ENCODE measurements around the gene ZNF556.
"Not testable (repeated sequence)": the region's sequence is repeated elsewhere in the genome, so short reads cannot be mapped to it uniquely, and the experiment has no call there.

ZNF556 gene

GRCh38 chr19:2852598-2852997, 14.5 kb upstream of the ZNF556 start:
- DNase-seq (ENCODE audit: extremely low spot score, insufficient read length, low read depth): no peak
- FAIRE-seq: no peak

- FAIRE-seq: no peak
- DNase-seq (ENCODE audit: extremely low spot score, insufficient read length, low read depth): no peak
These were observed 14.0 kb upstream of the ZNF556 start for GRCh38 chr19:2853015-2853606.

GRCh38 chr19:2854849-2855248, 12.3 kb upstream of the ZNF556 start:
- FAIRE-seq: no peak
- DNase-seq (ENCODE audit: extremely low spot score, insufficient read length, low read depth): no peak

- FAIRE-seq (peak; percentile 49), DNase-seq (ENCODE audit: extremely low spot score, insufficient read length, low read depth) (no peak)
These were observed 10.6 kb upstream of the ZNF556 start for GRCh38 chr19:2856457-2857050.

GRCh38 chr19:2858864-2859263, 8.3 kb upstream of the ZNF556 start:
- FAIRE-seq (no peak), DNase-seq (ENCODE audit: extremely low spot score, insufficient read length, low read depth) (no peak)

GRCh38 chr19:2863816-2864215, 3.3 kb upstream of the ZNF556 start:
- DNase-seq (ENCODE audit: extremely low spot score, insufficient read length, low read depth) (no peak), FAIRE-seq (no peak)

- no peak for DNase-seq (ENCODE audit: extremely low spot score, insufficient read length, low read depth)
- FAIRE-seq: no peak
These were observed 1.6 kb upstream of the ZNF556 start for GRCh38 chr19:2865334-2866100.

- no peak for DNase-seq (ENCODE audit: extremely low spot score, insufficient read length, low read depth)
- no peak for FAIRE-seq
These were observed 575 bp upstream of the ZNF556 start for GRCh38 chr19:2866495-2867024.

GRCh38 chr19:2869618-2870017, 2.5 kb downstream of the ZNF556 start:
- FAIRE-seq (no peak), DNase-seq (ENCODE audit: extremely low spot score, insufficient read length, low read depth) (no peak)

GRCh38 chr19:2872175-2872574, 5.0 kb downstream of the ZNF556 start:
- FAIRE-seq; DNase-seq (ENCODE audit: extremely low spot score, insufficient read length, low read depth): not testable (repeated sequence)

- no peak for FAIRE-seq
- no peak for DNase-seq (ENCODE audit: extremely low spot score, insufficient read length, low read depth)
These were observed 10.5 kb downstream of the ZNF556 start for GRCh38 chr19:2877398-2878331.

GRCh38 chr19:2883686-2884439, 16.7 kb downstream of the ZNF556 start:
- no peak for FAIRE-seq
- DNase-seq (ENCODE audit: extremely low spot score, insufficient read length, low read depth): no peak

GRCh38 chr19:2885736-2886135, 18.6 kb downstream of the ZNF556 start:
- no peak for FAIRE-seq
- DNase-seq (ENCODE audit: extremely low spot score, insufficient read length, low read depth): no peak

- DNase-seq (ENCODE audit: extremely low spot score, insufficient read length, low read depth) (no peak), FAIRE-seq (peak; percentile 71)
These were observed 20.3 kb downstream of the ZNF556 start for GRCh38 chr19:2887391-2887914.

GRCh38 chr19:2888731-2889224, 21.6 kb downstream of the ZNF556 start:
- no peak for DNase-seq (ENCODE audit: extremely low spot score, insufficient read length, low read depth)
- no peak for FAIRE-seq

- not testable (repeated sequence) for FAIRE-seq; DNase-seq (ENCODE audit: extremely low spot score, insufficient read length, low read depth)
These were observed 23.4 kb downstream of the ZNF556 start for GRCh38 chr19:2890531-2890930.

GRCh38 chr19:2896694-2897093, 29.6 kb downstream of the ZNF556 start:
- DNase-seq (ENCODE audit: extremely low spot score, insufficient read length, low read depth) (no peak), FAIRE-seq (no peak)

GRCh38 chr19:2900296-2901252, 33.4 kb downstream of the ZNF556 start, which contains the start of gene ZNF57:
Gene ZNF57, plus strand, starts transcription at chr19:2900928. Its CDS starts 118 bp downstream, at chr19:2901046.
- FAIRE-seq (peak; percentile 98), DNase-seq (ENCODE audit: extremely low spot score, insufficient read length, low read depth) (peak; percentile 98)
